Esophagus muscularis mucosa (tissue), 3 donors: ENCODE results near the gene BRPF1.

Experiments used
- CTCF ChIP-seq, 3 experiments: fragments of 200-600 bp in 2 of 3; fragments of 450-650 bp in 1 of 3; sonication (generic) in 2 of 3; IDR thresholded peaks; one replicate each; pipeline ENCODE4 v1.5.1; 2017 to 2019; ENCODE audit warnings: antibody characterized with exemption in 3 of 3, mild to moderate bottlenecking in 2 of 3, moderate library complexity in 1 of 3
- POLR2A ChIP-seq: fragments of 450-650 bp; IDR thresholded peaks from one replicate; pipeline ENCODE4 v1.6.1; 2017; ENCODE audit warnings: antibody characterized with exemption, moderate library complexity, mild to moderate bottlenecking, low read depth

- TF ChIP-seq CTCF (IDR thresholded peaks at IDR 0.05) (no peak), POLR2A (no peak)
Measured at GRCh38 chr3:9762871-9763270, 31.3 kb downstream of the BRPF1 start.
